Adrenal gland (tissue), 12 donors: ENCODE measurements around the gene SMIM35. TPM values are rescaled to one million over a fixed set of nuclear protein-coding genes. Genes with fewer than 3 reads are reported as not detected.

Experiments used
- DNase-seq, 7 donors: peaks; one replicate each; pipeline ENCODE4 v3.0.0-alpha.2; 2019 to 2020
- H3K27ac ChIP-seq, 5 donors: fragments of 200-600 bp; sonication (generic) in 4 of 5; 1 replicate in 3 of 5; 2 replicates in 2 of 5; pipeline versions ENCODE4 v1.5.1 to v1.8.0; 2016 to 2020; ENCODE audit warnings: mild to moderate bottlenecking in 1 of 5
- H3K27me3 ChIP-seq: fragments of 200-600 bp; 2 replicates; pipeline ENCODE4 v1.8.0; 2021
- H3K36me3 ChIP-seq, 2 donors: fragments of 200-600 bp; replicated peaks in 1 of 2; 1 replicate in 1 of 2; 2 replicates in 1 of 2; pipeline versions ENCODE4 v1.5.1 to v1.8.0; 2018 to 2022
- H3K4me1 ChIP-seq, 2 donors: fragments of 200-600 bp; replicated peaks in 1 of 2; 1 replicate in 1 of 2; 2 replicates in 1 of 2; pipeline versions ENCODE4 v1.5.1 to v1.8.0; 2018 to 2021
- H3K4me3 ChIP-seq, 4 donors: fragments of 200-600 bp; sonication (generic) in 3 of 4; one replicate each; pipeline ENCODE4 v1.5.1; 2016 to 2018
- H3K9me3 ChIP-seq, 3 donors: fragments of 200-600 bp; sonication (generic) in 1 of 3; replicated peaks in 1 of 3; 1 replicate in 2 of 3; 2 replicates in 1 of 3; pipeline versions ENCODE4 v1.5.1 to v1.8.0; 2016 to 2021
- CTCF ChIP-seq, 6 experiments: fragments of 450-650 bp in 4 of 6; fragments of 200-600 bp in 2 of 6; sonication (generic) in 1 of 6; IDR thresholded peaks; 1 replicate in 5 of 6; 2 replicates in 1 of 6; pipeline versions ENCODE4 v1.5.1 to v1.8.0; 2016 to 2021; ENCODE audit warnings: antibody characterized with exemption in 6 of 6, mild to moderate bottlenecking in 2 of 6, moderate library complexity in 1 of 6
- POLR2A ChIP-seq, 2 donors: fragments of 450-650 bp; IDR thresholded peaks; one replicate each; pipeline ENCODE4 v1.6.1; 2017; ENCODE audit warnings: antibody characterized with exemption in 2 of 2, mild to moderate bottlenecking in 2 of 2, moderate library complexity in 1 of 2
- WGBS, 4 donors: extraction: QIAGEN DNeasy Blood & Tissue Kit in 2 of 4; methylation state at CpG; one replicate each; pipeline versions ENCODE4 v1.1.5 to v1.1.7; 2013 to 2017; 5-methylcytosine and 5-hydroxymethylcytosine counted together
- intact Hi-C, 2 donors: fragments of 100-400 bp; cut with DNase I; formaldehyde crosslinking; loops; one replicate each; pipeline versions ENCODE4 v1.14.1 to v1.15.0; 2022 to 2023
- polyA plus RNA-seq, 3 donors: library from polyadenylated mRNA; stranded (reverse); fragments of 200-250 nt in 2 of 3; fragments of 350-450 nt in 1 of 3; fragmentation: Illumina TruSeq in 1 of 3; extraction: RNeasy Lipid Tissue Mini Kit (QIAGEN cat#74804) in 1 of 3; gene quantifications; one replicate each; pipeline ENCODE4 v1.2.3, GENCODE V29; 2013 to 2014
- total RNA-seq, 9 donors: library from RNA; depleted of rRNA in 4 of 9; stranded (reverse); fragments of >200 nt in 4 of 9; fragments of 120-200 nt in 1 of 9; fragmentation: NEBNext Ultra II Directional in 1 of 9; extraction: Animal tissue kit (Norgen Biotek cat#: 25700) in 1 of 9; gene quantifications; one replicate each; pipeline versions ENCODE4 v1.1.0 to v1.2.4, GENCODE V29; 2013 to 2023
- donor health status: healthy with polysubstance abuse.
- donor health status: Bipolar disorder and iron deficiency.
- donor health status: DM: yes; HTN: yes; CAD: no.
- donor health status: DM: no; HTN: no; CAD: no.
- donor health status: DM: no; HTN: no; CAD: no.
- donor health status: DM: yes; HTN: yes; CAD: no.

Gene SMIM35
- total and polyA plus RNA-seq, 12 donors: 0.07 to 0.10 (median 0.09) TPM; not detected in 7

- no peak for TF ChIP-seq POLR2A (IDR thresholded peaks at IDR 0.05)
- no peak for TF ChIP-seq CTCF (IDR thresholded peaks at IDR 0.05)
- Histone ChIP-seq H3K27ac (no peak overlapping the region), H3K4me1 (no peaks in the 10 kb centered on the region), H3K27me3 (no peaks in the 10 kb centered on the region), H3K4me3 (no peak overlapping the region), H3K36me3 (no peaks in the 10 kb centered on the region), H3K9me3 (no peaks in the 10 kb centered on the region)
- intact Hi-C loops: loop anchor here (5.0 to 10.0 kb wide), 2 partner anchors 106 to 634 kb away; no protein-coding TSS in a partner anchor
- DNase-seq: peak in 1 of 7 donors; percentile 10
- WGBS, 4 donors: 69 to 85% (median 78%) methylated on average over 17 to 20 of the region's 20 CpGs
Measured at GRCh38 chr11:118058311-118059245, 28.2 kb downstream of the SMIM35 start.

GRCh38 chr11:118057251-118058145, 29.3 kb downstream of the SMIM35 start:
- no peaks in the 10 kb centered on the region for H3K4me1 ChIP-seq
- H3K27ac ChIP-seq: no peak overlapping the region
- no peaks in the 10 kb centered on the region for H3K9me3 ChIP-seq
- DNase-seq: no peak
- WGBS, 4 donors: 73 to 77% (median 75%) methylated on average over 14 of the region's 14 CpGs
- no peak overlapping the region for H3K4me3 ChIP-seq
- no peak for TF ChIP-seq CTCF (IDR thresholded peaks at IDR 0.05)
- no peak for TF ChIP-seq POLR2A (IDR thresholded peaks at IDR 0.05)
- intact Hi-C loops: loop anchor here (5.0 to 10.0 kb wide), 2 partner anchors 105 to 633 kb away; no protein-coding TSS in a partner anchor
- no peaks in the 10 kb centered on the region for H3K36me3 ChIP-seq
- no peaks in the 10 kb centered on the region for H3K27me3 ChIP-seq

- Histone ChIP-seq H3K4me3 (no peak overlapping the region), H3K4me1 (no peaks in the 10 kb centered on the region), H3K27me3 (no peaks in the 10 kb centered on the region), H3K27ac (no peak overlapping the region), H3K9me3 (no peaks in the 10 kb centered on the region), H3K36me3 (no peaks in the 10 kb centered on the region)
- WGBS, 4 donors: 72 to 81% (median 78%) methylated on average over 8 of the region's 8 CpGs
- intact Hi-C loops: loop anchor here (5.0 to 10.0 kb wide), 2 partner anchors 105 to 632 kb away; no protein-coding TSS in a partner anchor
- no peak for DNase-seq
- TF ChIP-seq CTCF (IDR thresholded peaks at IDR 0.05) (no peak), POLR2A (IDR thresholded peaks at IDR 0.05) (no peak)
Measured at GRCh38 chr11:118056806-118057205, 30.0 kb downstream of the SMIM35 start.

- Histone ChIP-seq H3K4me1 (no peaks in the 10 kb centered on the region), H3K9me3 (no peaks in the 10 kb centered on the region), H3K36me3 (no peaks in the 10 kb centered on the region), H3K4me3 (no peak overlapping the region), H3K27me3 (no peaks in the 10 kb centered on the region), H3K27ac (no peak overlapping the region)
- WGBS, 4 donors: 87 to 96% (median 93%) methylated on average over 7 of the region's 7 CpGs
- peak in 1 of 7 donors; percentile 18 for DNase-seq
- TF ChIP-seq POLR2A (IDR thresholded peaks at IDR 0.05): no peak
- TF ChIP-seq CTCF (IDR thresholded peaks at IDR 0.05): no peak
- intact Hi-C loops: loop anchor here (5.0 to 10.0 kb wide), 2 partner anchors 104 to 631 kb away; no protein-coding TSS in a partner anchor
Measured at GRCh38 chr11:118055966-118056365, 30.8 kb downstream of the SMIM35 start.
